NCI-H1417 treated with DMSO at 0.1 percent for 48 hours (cell line): Measurements from ENCODE around the gene SMIM29.
A peak's percentile ranks its signal among the peaks of the same experiment; 100 is the strongest.
"Not testable (repeated sequence)": the region's sequence is repeated elsewhere in the genome, so short reads cannot be mapped to it uniquely, and the experiment has no call there.

Source experiments
- DNase-seq: peaks from one replicate; lab custom pipeline; 2025; lab: John Stamatoyannopoulos, UW

Gene SMIM29

GRCh38 chr6:34248727-34249468, at the start of gene SMIM29:
Gene SMIM29 (minus strand): TSS chr6:34249006. CDS start chr6:34247791, 1,215 bp downstream.
- DNase-seq, result peak; percentile 43

GRCh38 chr6:34295721-34296120, 46.9 kb upstream of the SMIM29 start:
- DNase-seq, result no peak

GRCh38 chr6:34292954-34293353, 44.1 kb upstream of the SMIM29 start:
- DNase-seq, result no peak

- DNase-seq, result no peak
Measured at GRCh38 chr6:34289137-34289536, 40.3 kb upstream of the SMIM29 start.

GRCh38 chr6:34288581-34288980, 39.8 kb upstream of the SMIM29 start:
- DNase-seq, result no peak

- no peak for DNase-seq
Measured at GRCh38 chr6:34285448-34286164, 36.8 kb upstream of the SMIM29 start.

GRCh38 chr6:34284563-34285447, 36.0 kb upstream of the SMIM29 start:
- DNase-seq, result no peak

- no peak for DNase-seq
Measured at GRCh38 chr6:34281702-34282334, 33.0 kb upstream of the SMIM29 start.

GRCh38 chr6:34280216-34280615, 31.4 kb upstream of the SMIM29 start:
- no peak for DNase-seq

- no peak for DNase-seq
Measured at GRCh38 chr6:34278833-34279232, 30.0 kb upstream of the SMIM29 start.

GRCh38 chr6:34277763-34278112, 28.9 kb upstream of the SMIM29 start:
- no peak for DNase-seq

- DNase-seq, result no peak
Measured at GRCh38 chr6:34276881-34277762, 28.3 kb upstream of the SMIM29 start.

- no peak for DNase-seq
Measured at GRCh38 chr6:34276191-34276590, 27.4 kb upstream of the SMIM29 start.

- DNase-seq, result no peak
Measured at GRCh38 chr6:34275128-34275804, 26.5 kb upstream of the SMIM29 start.

GRCh38 chr6:34274129-34274528, 25.3 kb upstream of the SMIM29 start:
- DNase-seq, result no peak

GRCh38 chr6:34273242-34273805, 24.5 kb upstream of the SMIM29 start:
- DNase-seq, result no peak

GRCh38 chr6:34272013-34272926, 23.5 kb upstream of the SMIM29 start:
- DNase-seq, result no peak

- not testable (repeated sequence) for DNase-seq
Measured at GRCh38 chr6:34269658-34270341, 21.0 kb upstream of the SMIM29 start.
